Putamen (tissue), 1 donor: ENCODE measurements around the gene IQSEC1.

Source experiments
- DNase-seq: peaks from one replicate; pipeline ENCODE4 v3.0.0-alpha.2; 2016; ENCODE audit warnings: low spot score

Gene IQSEC1

GRCh38 chr3:12985148-12985547, 88.1 kb downstream of the IQSEC1 start:
- no peak for DNase-seq

- DNase-seq, result peak; percentile 78
Measured at GRCh38 chr3:12984023-12984823, 89.0 kb downstream of the IQSEC1 start.

- DNase-seq, result no peak
Measured at GRCh38 chr3:12983319-12983718, 89.9 kb downstream of the IQSEC1 start.

- no peak for DNase-seq
Measured at GRCh38 chr3:12982619-12983101, 90.6 kb downstream of the IQSEC1 start.

GRCh38 chr3:12981306-12982275, 91.6 kb downstream of the IQSEC1 start:
- DNase-seq, result no peak

- no peak for DNase-seq
Measured at GRCh38 chr3:12980596-12981290, 92.5 kb downstream of the IQSEC1 start.

- DNase-seq, result no peak
Measured at GRCh38 chr3:12979947-12980487, 93.2 kb downstream of the IQSEC1 start.

- no peak for DNase-seq
Measured at GRCh38 chr3:12979151-12979946, 93.9 kb downstream of the IQSEC1 start.

- DNase-seq, result no peak
Measured at GRCh38 chr3:12978682-12979081, 94.5 kb downstream of the IQSEC1 start.

GRCh38 chr3:12977117-12977808, 96.0 kb downstream of the IQSEC1 start:
- DNase-seq, result no peak

- DNase-seq, result no peak
Measured at GRCh38 chr3:12975748-12976522, 97.3 kb downstream of the IQSEC1 start.

- DNase-seq, result no peak
Measured at GRCh38 chr3:12974819-12975218, 98.4 kb downstream of the IQSEC1 start.

GRCh38 chr3:12974334-12974733, 98.9 kb downstream of the IQSEC1 start:
- no peak for DNase-seq

GRCh38 chr3:12973827-12974226, 99.4 kb downstream of the IQSEC1 start:
- DNase-seq, result no peak

- no peak for DNase-seq
Measured at GRCh38 chr3:12972781-12973702, 100.2 kb downstream of the IQSEC1 start.

- no peak for DNase-seq
Measured at GRCh38 chr3:12972043-12972442, 101.2 kb downstream of the IQSEC1 start.

GRCh38 chr3:12970684-12971083, 102.5 kb downstream of the IQSEC1 start:
- DNase-seq, result no peak

GRCh38 chr3:12969486-12969885, 103.7 kb downstream of the IQSEC1 start:
- no peak for DNase-seq
